HepG2 (cell line): Measurements from ENCODE around the gene PTCRA. TPM values are rescaled to one million over a fixed set of nuclear protein-coding genes. Genes with fewer than 3 reads are reported as not detected.

Source experiments
- ATAC-seq: fragments of 200-7000 bp; cut with Tn5 transposase; 3 replicates; pipeline ENCODE4 v1.9.1; 2020; ENCODE audit warnings: mild to moderate bottlenecking, moderate library complexity
- BruUV-seq: library from RNA; stranded (reverse); fragments of 400-500 nt; replicated peaks from 2 replicates; lab custom pipeline; 2021; lab: Mats Ljungman, UMichigan
- CTCF ChIA-PET: fragments of 300-600 bp; formaldehyde crosslinking; extraction: SDS; loops from one replicate; lab custom pipeline; 2021; ENCODE audit warnings: low total read pairs, inconsistent platforms, low intra/inter-chr PET ratio; lab: Yijun Ruan, JAX
- POLR2A ChIA-PET: fragments of 350-600 bp; sonication (Branson Sonifier 250); formaldehyde crosslinking; loops from one replicate; lab custom pipeline; 2020; ENCODE audit warnings: antibody characterized with exemption, inconsistent platforms; lab: Yijun Ruan, JAX
- DNase-seq: peaks from one replicate; pipeline ENCODE4 v3.0.0-alpha.2; 2015; ENCODE audit warnings: low spot score
- FAIRE-seq: peaks from 3 replicates; lab custom pipeline; 2011; peaks lifted over from hg19 to GRCh38; lab: Jason Lieb, UNC
- H2AFZ ChIP-seq: one replicate; pipeline ENCODE4 v1.6.1; 2011; ENCODE audit warnings: low read length, inconsistent platforms
- H3K27ac ChIP-seq: fragments of 300-600 bp; 3 replicates; pipeline ENCODE4 v1.8.0; 2011; ENCODE audit warnings: mixed run types, mild to moderate bottlenecking, mixed read lengths, low read length, inconsistent platforms; ENCODE audit not compliant: insufficient read depth; ENCODE audit errors: extremely low read length
- H3K27me3 ChIP-seq, 2 experiments: fragments of 200-600 bp in 1 of 2; 2 replicates in 1 of 2; 3 replicates in 1 of 2; pipeline versions ENCODE4 v1.6.0 to v1.8.0; 2011; ENCODE audit warnings: low read length in 2 of 2, mild to moderate bottlenecking in 2 of 2, moderate library complexity in 2 of 2, inconsistent platforms in 1 of 2; ENCODE audit not compliant: insufficient read depth in 2 of 2, control insufficient read depth in 1 of 2
- H3K36me3 ChIP-seq, 2 experiments: fragments of 200-600 bp in 1 of 2; replicated peaks in 1 of 2; 2 replicates in 1 of 2; 3 replicates in 1 of 2; pipeline versions ENCODE4 v1.5.1 to v1.8.0; 2011; ENCODE audit warnings: low read length in 2 of 2, inconsistent platforms in 1 of 2; ENCODE audit not compliant: insufficient read depth in 2 of 2, control insufficient read depth in 1 of 2
- H3K4me1 ChIP-seq: 2 replicates; pipeline ENCODE4 v1.5.1; 2012; ENCODE audit warnings: low read length, inconsistent platforms; ENCODE audit not compliant: insufficient read depth
- H3K4me2 ChIP-seq: 2 replicates; pipeline ENCODE4 v1.6.0; 2011; ENCODE audit warnings: low read depth, low read length, inconsistent platforms
- H3K4me3 ChIP-seq, 3 experiments: fragments of 200-600 bp in 1 of 3; sonication (generic), shearing (Covaris generic) in 1 of 3; replicated peaks in 1 of 3; 2 replicates each; pipeline ENCODE4 v1.5.1; 2011 to 2016; ENCODE audit warnings: low read length in 3 of 3, inconsistent platforms in 2 of 3, low read depth in 2 of 3, mild to moderate bottlenecking in 2 of 3, control low read depth in 1 of 3, mixed read lengths in 1 of 3; ENCODE audit not compliant: insufficient read depth in 1 of 3
- H3K79me2 ChIP-seq: one replicate; pipeline ENCODE4 v1.6.1; 2011; ENCODE audit warnings: low read length, inconsistent platforms; ENCODE audit not compliant: insufficient read depth
- H3K9ac ChIP-seq: 2 replicates; pipeline ENCODE4 v1.6.0; 2011; ENCODE audit warnings: mild to moderate bottlenecking, low read depth, low read length, inconsistent platforms; ENCODE audit not compliant: insufficient read depth
- H3K9me3 ChIP-seq: 2 replicates; pipeline ENCODE4 v1.5.1; 2012; ENCODE audit warnings: mild to moderate bottlenecking, low read length
- H4K20me1 ChIP-seq: 2 replicates; pipeline ENCODE4 v1.6.0; 2011; ENCODE audit warnings: inconsistent platforms, mild to moderate bottlenecking, low read length, moderate library complexity; ENCODE audit not compliant: insufficient read depth
- FOXJ3 ChIP-seq: sonication (generic); formaldehyde crosslinking; IDR thresholded peaks from 2 replicates; pipeline ENCODE4 v1.4.0; 2020; ENCODE audit warnings: missing genetic modification reagents, mild to moderate bottlenecking, borderline replicate concordance
- GFI1 ChIP-seq: sonication (generic); formaldehyde crosslinking; IDR thresholded peaks from 2 replicates; pipeline ENCODE4 v1.5.0; 2020; ENCODE audit warnings: missing genetic modification reagents, mild to moderate bottlenecking, borderline replicate concordance
- RXRA ChIP-seq: sonication (generic); formaldehyde crosslinking; IDR thresholded peaks from 2 replicates; pipeline ENCODE4 v1.5.1; 2020; ENCODE audit warnings: missing genetic modification reagents
- XRCC5 ChIP-seq: fragments of 200-400 bp; formaldehyde crosslinking; optimal IDR thresholded peaks from 2 replicates; pipeline ENCODE3; 2017; ENCODE audit warnings: mild to moderate bottlenecking, low read length
- ZBTB10 ChIP-seq: sonication (generic); formaldehyde crosslinking; IDR thresholded peaks from 2 replicates; pipeline ENCODE4 v1.4.0; 2020; ENCODE audit warnings: missing genetic modification reagents, borderline replicate concordance
- ZKSCAN1 ChIP-seq: fragments of 150-350 bp; IDR thresholded peaks from 2 replicates; pipeline ENCODE4 v1.6.1; 2014; ENCODE audit warnings: low read length
- ZNF709 ChIP-seq: sonication (generic); formaldehyde crosslinking; IDR thresholded peaks from 2 replicates; pipeline ENCODE4 v1.5.0; 2020; ENCODE audit warnings: mild to moderate bottlenecking, missing genetic modification reagents
- WGBS: methylation state at CpG from one replicate; pipeline ENCODE4 v1.1.6; 2017; ENCODE audit warnings: low lambda C conversion rate; 5-methylcytosine and 5-hydroxymethylcytosine counted together
- in situ Hi-C: cut with HindIII; loops from 2 replicates; pipeline ENCODE4 v1.10.0; 2017; ENCODE audit warnings: low pct_unique_long_range_greater_than_20kb; ENCODE audit not compliant: extremely low pct_ligation_motif_present
- intact Hi-C: fragments of 100-400 bp; cut with micrococcal nuclease; formaldehyde crosslinking; loops from one replicate; pipeline ENCODE4 v1.10.0; 2022; ENCODE audit not compliant: unreplicated experiment
- polyA plus RNA-seq, 8 experiments: library from polyadenylated mRNA; depleted of rRNA in 3 of 8; stranded (reverse) in 7 of 8; unstranded in 1 of 8; fragments of >200 nt; fragmentation: Illumina TruSeq in 4 of 8; extraction: Trizol in 4 of 8; gene quantifications; 2 replicates each; pipeline versions ENCODE4 v1.2.1 to v1.2.3, GENCODE V29; 2011 to 2016; ENCODE audit warnings: low read depth in 4 of 8, missing spikeins in 1 of 8, mixed read lengths in 1 of 8; ENCODE audit not compliant: insufficient read depth in 1 of 8
- total RNA-seq, 5 experiments: library from RNA; depleted of rRNA; stranded (reverse); fragments of >200 nt; fragmentation: Illumina TruSeq; extraction: Trizol; gene quantifications; 2 replicates each; pipeline ENCODE4 v1.2.3, GENCODE V29; 2016; ENCODE audit warnings: low read depth in 1 of 5
- TF ChIP-seq, protein P1 (sequence below): sonication (generic); formaldehyde crosslinking; IDR thresholded peaks from 2 replicates; pipeline ENCODE4 v1.9.0; 2021; ENCODE audit warnings: missing genetic modification reagents, borderline replicate concordance

Gene PTCRA
- total and polyA plus RNA-seq, 2 of the 13 experiments (the other 11 are each of a cell fraction or from before 2014, with no cell fraction given): not detected

DNA sequence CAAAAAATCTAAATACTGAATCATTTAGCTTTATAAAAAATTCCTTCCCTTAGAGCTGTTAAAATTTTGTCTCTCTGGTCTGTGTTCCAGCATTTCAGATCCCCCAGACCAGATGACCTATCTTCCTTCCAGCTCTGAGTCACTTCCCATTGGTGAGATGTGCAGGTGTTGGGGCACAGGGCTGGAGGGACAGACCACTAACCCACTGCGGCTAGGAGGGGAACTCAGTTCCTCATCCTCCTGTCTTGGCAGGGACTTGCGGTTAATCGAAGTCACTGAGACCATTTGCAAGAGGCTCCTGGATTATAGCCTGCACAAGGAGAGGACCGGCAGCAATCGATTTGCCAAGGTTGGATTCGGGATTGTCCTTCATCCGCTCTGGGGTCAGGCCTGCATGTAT, 19.5 kb downstream of the PTCRA start:
- Histone ChIP-seq H3K36me3 (peaks cover 15 to 41% of the 10 kb centered on the region in 2 experiments), H2AFZ (no peak overlapping the region), H3K27ac (no peak overlapping the region), H4K20me1 (no peaks in the 10 kb centered on the region), H3K27me3 (no peaks in the 10 kb centered on the region; a peak in 1 of 5 replicates), H3K79me2 (peaks cover 34% of the 10 kb centered on the region), H3K9ac (no peak overlapping the region), H3K9me3 (no peaks in the 10 kb centered on the region), H3K4me1 (peaks cover 66% of the 10 kb centered on the region), H3K4me3 (no peak overlapping the region), H3K4me2 (no peak overlapping the region)
- 98% methylated on average over 7 of the region's 7 CpGs for WGBS
- no peak for FAIRE-seq
- ChIA-PET CTCF (no interaction called here), POLR2A (no interaction called here)
- in situ Hi-C loops: no loop called here
- TF ChIP-seq XRCC5: no peak
- TF ChIP-seq ZBTB10 (CRISPR knock-in tag): no peak
- TF ChIP-seq ZKSCAN1: no peak
- TF ChIP-seq, protein P1, sequence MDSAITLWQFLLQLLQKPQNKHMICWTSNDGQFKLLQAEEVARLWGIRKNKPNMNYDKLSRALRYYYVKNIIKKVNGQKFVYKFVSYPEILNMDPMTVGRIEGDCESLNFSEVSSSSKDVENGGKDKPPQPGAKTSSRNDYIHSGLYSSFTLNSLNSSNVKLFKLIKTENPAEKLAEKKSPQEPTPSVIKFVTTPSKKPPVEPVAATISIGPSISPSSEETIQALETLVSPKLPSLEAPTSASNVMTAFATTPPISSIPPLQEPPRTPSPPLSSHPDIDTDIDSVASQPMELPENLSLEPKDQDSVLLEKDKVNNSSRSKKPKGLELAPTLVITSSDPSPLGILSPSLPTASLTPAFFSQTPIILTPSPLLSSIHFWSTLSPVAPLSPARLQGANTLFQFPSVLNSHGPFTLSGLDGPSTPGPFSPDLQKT: no peak
- TF ChIP-seq ZNF709 (CRISPR knock-in tag): no peak
- no peak for TF ChIP-seq GFI1 (CRISPR knock-in tag)
- no peak for TF ChIP-seq RXRA (CRISPR knock-in tag)
- no peak for TF ChIP-seq FOXJ3 (CRISPR knock-in tag)
- ATAC-seq: no peak
- no peak for DNase-seq
- no TSS peak for BruUV-seq
- intact Hi-C loops: loop anchor here (5.0 kb wide), 1 partner anchor 33 kb away; no protein-coding TSS in a partner anchor
